Right lung (tissue), 5 donors: ENCODE measurements around the gene KLHL4. TPM values are rescaled to one million over a fixed set of nuclear protein-coding genes. Genes with fewer than 3 reads are reported as not detected.
"Not testable (repeated sequence)": the region's sequence is repeated elsewhere in the genome, so short reads cannot be mapped to it uniquely, and the experiment has no call there.

Experiments
- DNase-seq, 2 donors: peaks; one replicate each; pipeline ENCODE4 v3.0.0-alpha.2; 2013
- polyA plus RNA-seq, 5 donors: library from polyadenylated mRNA; unstranded; fragments of 120-200 nt; gene quantifications; one replicate each; pipeline versions ENCODE4 v1.2.1 to v1.2.3, GENCODE V29; 2013; ENCODE audit warnings: inconsistent platforms in 1 of 5, low replicate concordance in 1 of 5; ENCODE audit not compliant: insufficient read length in 5 of 5, insufficient read depth in 1 of 5

Gene KLHL4
- polyA plus RNA-seq, 5 donors: 3.2 to 6.7 (median 5.4) TPM

GRCh38 chrX:87661761-87662160, 144.2 kb downstream of the KLHL4 start:
- no peak for DNase-seq

GRCh38 chrX:87663421-87663820, 145.8 kb downstream of the KLHL4 start:
- no peak for DNase-seq

GRCh38 chrX:87664381-87664780, 146.8 kb downstream of the KLHL4 start:
- peak; percentile 7 to 23 for DNase-seq

GRCh38 chrX:87679849-87680248, 162.2 kb downstream of the KLHL4 start:
- no peak for DNase-seq

GRCh38 chrX:87687703-87688102, 170.1 kb downstream of the KLHL4 start:
- no peak for DNase-seq

GRCh38 chrX:87688113-87688748, 170.6 kb downstream of the KLHL4 start:
- DNase-seq: not testable (repeated sequence)

- not testable (repeated sequence) for DNase-seq
Measured at GRCh38 chrX:87689218-87689617, 171.6 kb downstream of the KLHL4 start.

- no peak for DNase-seq
Measured at GRCh38 chrX:87693204-87693603, 175.6 kb downstream of the KLHL4 start.

- no peak for DNase-seq
Measured at GRCh38 chrX:87697409-87697808, 179.8 kb downstream of the KLHL4 start.

- DNase-seq: no peak
Measured at GRCh38 chrX:87702795-87703194, 185.2 kb downstream of the KLHL4 start.

- DNase-seq: not testable (repeated sequence)
Measured at GRCh38 chrX:87703469-87703868, 185.9 kb downstream of the KLHL4 start.

GRCh38 chrX:87706134-87706533, 188.5 kb downstream of the KLHL4 start:
- DNase-seq: no peak

GRCh38 chrX:87710580-87710979, 193.0 kb downstream of the KLHL4 start:
- DNase-seq: no peak
